GM19240 (cell line): ENCODE measurements around the gene JDP2.
"Not testable (repeated sequence)": the region's sequence is repeated elsewhere in the genome, so short reads cannot be mapped to it uniquely, and the experiment has no call there.

Source experiments
- DNase-seq: peaks from one replicate; pipeline ENCODE4 v3.0.0; 2011; ENCODE audit warnings: low spot score; ENCODE audit not compliant: insufficient read length

JDP2 gene

GRCh38 chr14:75427482-75428229, at the start of gene JDP2:
TSS of gene JDP2 (plus strand) at chr14:75428022. CDS start at chr14:75437921, 9,899 bp downstream.
- DNase-seq = no peak

GRCh38 chr14:75379246-75379929, 48.4 kb upstream of the JDP2 start:
- DNase-seq = no peak

- no peak for DNase-seq
Measured at GRCh38 chr14:75379930-75380270, 47.9 kb upstream of the JDP2 start.

GRCh38 chr14:75380656-75381055, 47.2 kb upstream of the JDP2 start:
- no peak for DNase-seq

GRCh38 chr14:75381642-75382041, 46.2 kb upstream of the JDP2 start:
- no peak for DNase-seq

- DNase-seq = not testable (repeated sequence)
Measured at GRCh38 chr14:75383219-75383618, 44.6 kb upstream of the JDP2 start.

GRCh38 chr14:75383721-75384120, 44.1 kb upstream of the JDP2 start:
- DNase-seq = no peak

- no peak for DNase-seq
Measured at GRCh38 chr14:75389679-75390078, 38.1 kb upstream of the JDP2 start.

- no peak for DNase-seq
Measured at GRCh38 chr14:75390183-75390582, 37.6 kb upstream of the JDP2 start.

- DNase-seq = no peak
Measured at GRCh38 chr14:75391953-75392352, 35.9 kb upstream of the JDP2 start.

GRCh38 chr14:75392686-75393641, 34.9 kb upstream of the JDP2 start:
- DNase-seq = no peak

GRCh38 chr14:75393794-75394193, 34.0 kb upstream of the JDP2 start:
- DNase-seq = no peak

GRCh38 chr14:75395862-75396261, 32.0 kb upstream of the JDP2 start:
- DNase-seq = no peak

- no peak for DNase-seq
Measured at GRCh38 chr14:75399321-75399720, 28.5 kb upstream of the JDP2 start.

- DNase-seq = no peak
Measured at GRCh38 chr14:75399843-75400775, 27.7 kb upstream of the JDP2 start.

- no peak for DNase-seq
Measured at GRCh38 chr14:75401361-75401760, 26.5 kb upstream of the JDP2 start.

GRCh38 chr14:75402867-75403413, 24.9 kb upstream of the JDP2 start:
- no peak for DNase-seq

- no peak for DNase-seq
Measured at GRCh38 chr14:75404847-75405246, 23.0 kb upstream of the JDP2 start.

- DNase-seq = no peak
Measured at GRCh38 chr14:75406102-75406501, 21.7 kb upstream of the JDP2 start.

- DNase-seq = no peak
Measured at GRCh38 chr14:75406856-75407255, 21.0 kb upstream of the JDP2 start.
